NCI-H1694 treated with DMSO at 0.1 percent for 48 hours (cell line): Measurements from ENCODE around the gene RIMS1.

Experiments
- DNase-seq: peaks from one replicate; lab custom pipeline; 2025; lab: John Stamatoyannopoulos, UW

RIMS1 gene

GRCh38 chr6:72416744-72417465 lies 530.6 kb downstream of the RIMS1 start:
- no peak for DNase-seq

- DNase-seq, result no peak
These were observed 531.4 kb downstream of the RIMS1 start for GRCh38 chr6:72417759-72418158.

- peak; percentile 12 for DNase-seq
These were observed 532.1 kb downstream of the RIMS1 start for GRCh38 chr6:72418495-72418894.

GRCh38 chr6:72419966-72420365 lies 533.6 kb downstream of the RIMS1 start:
- DNase-seq, result no peak

GRCh38 chr6:72420409-72420808 lies 534.1 kb downstream of the RIMS1 start:
- DNase-seq, result no peak

GRCh38 chr6:72421387-72421786 lies 535.0 kb downstream of the RIMS1 start:
- no peak for DNase-seq

- no peak for DNase-seq
These were observed 535.8 kb downstream of the RIMS1 start for GRCh38 chr6:72422171-72422570.

- peak; percentile 69 for DNase-seq
These were observed 538.1 kb downstream of the RIMS1 start for GRCh38 chr6:72424476-72424875.

- DNase-seq, result peak; percentile 57
These were observed 538.8 kb downstream of the RIMS1 start for GRCh38 chr6:72425003-72425681.

GRCh38 chr6:72440611-72441010 lies 554.3 kb downstream of the RIMS1 start:
- no peak for DNase-seq

- DNase-seq, result no peak
These were observed 560.1 kb downstream of the RIMS1 start for GRCh38 chr6:72446430-72446829.
